ENCODE measurements around the gene MEIS2.

GRCh38 chr15:36942248-36942827, 158.0 kb downstream of the MEIS2 start:
- TF ChIP-seq CHCHD3 (CRISPR knock-in tag; IDR thresholded peaks at IDR 0.05) (no peak), ELF4 (CRISPR knock-in tag; IDR thresholded peaks at IDR 0.05; ENCODE audit: borderline replicate concordance) (no peak), NR3C1 (CRISPR knock-in tag; IDR thresholded peaks at IDR 0.05) (no peak), CTCF (CRISPR knock-in tag; IDR thresholded peaks at IDR 0.05) (no peak), ZNF260 (CRISPR knock-in tag; IDR thresholded peaks at IDR 0.05; ENCODE audit: borderline replicate concordance, low read depth) (no peak), POLR2A (IDR thresholded peaks at IDR 0.05; ENCODE audit: insufficient read depth in 1 of 2, low read depth in 2 of 2, low read length in 2 of 2) (no peak), ZFY (CRISPR knock-in tag; IDR thresholded peaks at IDR 0.05) (no peak), ZNF24 (IDR thresholded peaks at IDR 0.05) (no peak), ZFYVE20 (CRISPR knock-in tag; IDR thresholded peaks at IDR 0.05; ENCODE audit: borderline replicate concordance, low read depth) (no peak), ZNF563 (CRISPR knock-in tag; IDR thresholded peaks at IDR 0.05) (no peak), ZNF580 (CRISPR knock-in tag; IDR thresholded peaks at IDR 0.05; ENCODE audit: borderline replicate concordance, low read depth) (no peak), MAZ (IDR thresholded peaks at IDR 0.05; ENCODE audit: borderline replicate concordance, low read depth, low read length) (no peak), MAZ (CRISPR knock-in tag; IDR thresholded peaks at IDR 0.05; ENCODE audit: low read depth) (no peak), BORCS8-MEF2B (CRISPR knock-in tag; IDR thresholded peaks at IDR 0.05) (no peak)

Data from HepG2 (cell line).